ENCODE data around the gene MESP2.

Gene MESP2

DNA sequence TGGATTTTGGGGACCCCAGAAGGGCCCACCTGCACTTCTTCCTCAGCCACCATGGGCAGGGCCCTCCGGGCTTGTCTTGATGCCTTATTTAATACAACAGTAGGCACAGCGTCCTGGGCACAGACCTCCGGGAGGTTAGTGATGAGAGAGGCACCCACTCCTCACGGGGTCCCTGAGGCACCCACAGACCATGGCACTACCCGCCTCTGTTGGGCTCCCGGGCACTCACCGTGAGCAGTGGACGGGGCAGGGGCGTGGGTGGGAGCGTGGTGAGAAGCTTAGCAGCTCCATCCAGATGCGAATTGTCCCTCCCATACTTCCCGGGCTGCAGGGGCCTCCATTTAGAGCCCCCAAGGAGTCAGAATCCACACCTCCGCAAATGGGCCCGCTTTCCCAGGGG, 317 bp upstream of the MESP2 start:
- in situ Hi-C loops (cut with HindIII; ENCODE audit: low sequenced_read_pairs) = no loop called here
- DNase-seq (ENCODE audit: low read depth, low spot score) = no peak
- TF ChIP-seq, protein P1, sequence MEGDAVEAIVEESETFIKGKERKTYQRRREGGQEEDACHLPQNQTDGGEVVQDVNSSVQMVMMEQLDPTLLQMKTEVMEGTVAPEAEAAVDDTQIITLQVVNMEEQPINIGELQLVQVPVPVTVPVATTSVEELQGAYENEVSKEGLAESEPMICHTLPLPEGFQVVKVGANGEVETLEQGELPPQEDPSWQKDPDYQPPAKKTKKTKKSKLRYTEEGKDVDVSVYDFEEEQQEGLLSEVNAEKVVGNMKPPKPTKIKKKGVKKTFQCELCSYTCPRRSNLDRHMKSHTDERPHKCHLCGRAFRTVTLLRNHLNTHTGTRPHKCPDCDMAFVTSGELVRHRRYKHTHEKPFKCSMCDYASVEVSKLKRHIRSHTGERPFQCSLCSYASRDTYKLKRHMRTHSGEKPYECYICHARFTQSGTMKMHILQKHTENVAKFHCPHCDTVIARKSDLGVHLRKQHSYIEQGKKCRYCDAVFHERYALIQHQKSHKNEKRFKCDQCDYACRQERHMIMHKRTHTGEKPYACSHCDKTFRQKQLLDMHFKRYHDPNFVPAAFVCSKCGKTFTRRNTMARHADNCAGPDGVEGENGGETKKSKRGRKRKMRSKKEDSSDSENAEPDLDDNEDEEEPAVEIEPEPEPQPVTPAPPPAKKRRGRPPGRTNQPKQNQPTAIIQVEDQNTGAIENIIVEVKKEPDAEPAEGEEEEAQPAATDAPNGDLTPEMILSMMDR (IDR thresholded peaks at IDR 0.05; ENCODE audit: low read depth, low read length) = no peak
- peak overlapping the region; percentile 32 for H3K4me3 ChIP-seq (ENCODE audit: low read depth, low read length)

DNA sequence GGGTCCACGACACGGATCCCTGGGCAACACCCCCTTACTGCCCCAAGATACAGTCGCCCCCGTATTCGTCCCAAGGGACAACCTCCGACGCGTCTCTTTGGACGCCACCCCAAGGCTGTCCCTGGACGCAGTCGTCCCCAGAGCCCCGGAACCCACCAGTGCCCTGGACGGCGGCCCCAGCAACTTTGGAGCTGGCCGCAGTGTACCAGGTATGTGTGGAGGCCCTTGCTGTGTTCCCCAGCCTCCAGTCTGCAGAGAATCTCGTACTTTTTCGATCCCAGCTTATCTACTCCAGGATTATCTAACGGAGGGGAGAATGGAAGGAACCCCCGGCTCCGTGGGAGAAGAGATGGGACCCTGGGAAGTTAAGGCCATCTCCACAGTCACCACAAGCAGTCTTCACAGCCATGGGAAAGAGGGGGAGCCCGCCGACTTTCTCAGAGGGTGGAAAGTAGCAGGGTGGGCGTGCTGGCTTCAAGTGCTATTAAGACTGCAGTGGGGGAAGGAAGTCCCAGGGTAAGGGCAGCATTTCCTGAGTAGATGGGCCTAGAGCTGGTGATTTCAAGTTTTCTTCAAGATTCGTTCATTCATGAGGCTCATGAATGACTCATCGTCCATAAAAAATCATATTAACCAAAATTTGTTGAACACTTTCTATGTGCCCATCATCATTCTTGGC, 1.1 kb downstream of the MESP2 start:
- in situ Hi-C loops (cut with HindIII; ENCODE audit: low sequenced_read_pairs) = no loop called here
- H3K4me3 ChIP-seq (ENCODE audit: low read depth, low read length) = no peak overlapping the region
- TF ChIP-seq, protein P1 (IDR thresholded peaks at IDR 0.05; ENCODE audit: low read depth, low read length) = no peak
- no peak for DNase-seq (ENCODE audit: low read depth, low spot score)

DNA sequence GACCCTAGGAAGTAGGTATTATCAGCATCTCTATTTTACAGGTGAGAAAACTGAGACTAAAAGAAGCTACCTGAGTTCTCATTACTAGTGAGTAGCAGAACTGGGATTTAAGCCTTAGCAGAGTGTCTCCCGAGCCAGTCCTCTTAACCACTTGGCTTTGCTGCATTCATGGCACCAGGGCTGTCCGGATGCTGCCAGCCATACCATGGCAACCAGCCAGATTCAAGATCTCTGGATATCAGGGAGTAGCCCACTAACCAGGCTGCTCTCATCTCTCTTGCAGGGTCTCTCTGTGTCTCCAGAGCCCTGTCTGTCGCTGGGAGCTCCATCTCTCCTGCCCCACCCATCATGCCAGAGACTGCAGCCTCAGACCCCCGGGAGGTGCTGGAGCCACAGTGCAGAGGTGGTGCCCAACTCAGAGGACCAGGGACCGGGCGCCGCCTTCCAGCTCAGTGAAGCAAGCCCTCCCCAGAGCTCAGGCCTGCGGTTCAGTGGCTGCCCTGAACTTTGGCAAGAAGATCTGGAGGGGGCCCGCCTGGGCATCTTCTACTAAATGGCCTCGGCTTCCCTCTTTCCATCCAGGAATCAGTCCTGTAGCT, 1.7 kb downstream of the MESP2 start:
- no peak overlapping the region for H3K4me3 ChIP-seq (ENCODE audit: low read depth, low read length)
- TF ChIP-seq, protein P1 (IDR thresholded peaks at IDR 0.05; ENCODE audit: low read depth, low read length) = no peak
- DNase-seq (ENCODE audit: low read depth, low spot score) = no peak
- in situ Hi-C loops (cut with HindIII; ENCODE audit: low sequenced_read_pairs) = no loop called here

DNA sequence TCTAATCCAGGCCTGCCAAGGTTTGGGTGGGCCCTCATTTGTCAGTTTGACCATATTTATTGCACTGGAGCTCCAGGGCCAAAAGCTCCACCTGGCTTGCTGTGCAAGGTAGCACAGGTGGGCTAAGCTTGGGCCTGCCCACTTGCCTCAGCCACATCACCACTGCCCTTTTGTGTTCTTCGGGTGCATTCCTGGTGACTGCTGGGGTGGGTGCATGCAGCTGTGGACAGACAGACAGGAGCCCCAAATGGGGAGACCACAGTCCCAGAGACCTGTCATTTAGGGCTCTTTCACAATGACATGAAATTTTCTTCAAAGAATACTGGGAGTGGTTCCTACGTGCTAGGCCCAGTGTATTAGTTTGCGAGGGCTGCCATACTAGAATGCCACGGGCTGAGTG, 2.7 kb downstream of the MESP2 start:
- TF ChIP-seq, protein P1 (IDR thresholded peaks at IDR 0.05; ENCODE audit: low read depth, low read length) = no peak
- no peak overlapping the region for H3K4me3 ChIP-seq (ENCODE audit: low read depth, low read length)
- no peak for DNase-seq (ENCODE audit: low read depth, low spot score)
- in situ Hi-C loops (cut with HindIII; ENCODE audit: low sequenced_read_pairs) = no loop called here

DNA sequence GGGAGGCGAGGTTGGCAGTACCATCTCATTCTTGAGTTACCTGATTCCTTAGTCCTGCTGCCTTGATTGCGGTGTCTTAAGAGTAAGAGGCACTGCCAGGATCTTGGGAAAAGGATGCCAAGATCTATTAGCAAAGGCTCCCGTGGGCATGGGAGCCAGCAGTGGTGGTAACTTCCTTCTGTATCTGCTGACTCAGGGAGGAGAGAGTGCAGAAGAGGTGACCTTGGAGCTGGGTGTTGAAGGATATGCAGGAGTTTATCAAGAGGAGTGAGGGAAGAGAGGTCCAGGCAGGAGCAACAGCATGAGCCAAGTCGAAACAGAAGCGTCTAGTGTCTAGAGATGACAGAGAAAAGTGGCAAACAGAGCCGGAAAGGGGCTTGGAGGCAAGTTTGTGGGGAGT, 4.5 kb downstream of the MESP2 start:
- no peak for DNase-seq (ENCODE audit: low read depth, low spot score)
- TF ChIP-seq, protein P1 (IDR thresholded peaks at IDR 0.05; ENCODE audit: low read depth, low read length) = no peak
- H3K4me3 ChIP-seq (ENCODE audit: low read depth, low read length) = no peak overlapping the region
- in situ Hi-C loops (cut with HindIII; ENCODE audit: low sequenced_read_pairs) = no loop called here

DNA sequence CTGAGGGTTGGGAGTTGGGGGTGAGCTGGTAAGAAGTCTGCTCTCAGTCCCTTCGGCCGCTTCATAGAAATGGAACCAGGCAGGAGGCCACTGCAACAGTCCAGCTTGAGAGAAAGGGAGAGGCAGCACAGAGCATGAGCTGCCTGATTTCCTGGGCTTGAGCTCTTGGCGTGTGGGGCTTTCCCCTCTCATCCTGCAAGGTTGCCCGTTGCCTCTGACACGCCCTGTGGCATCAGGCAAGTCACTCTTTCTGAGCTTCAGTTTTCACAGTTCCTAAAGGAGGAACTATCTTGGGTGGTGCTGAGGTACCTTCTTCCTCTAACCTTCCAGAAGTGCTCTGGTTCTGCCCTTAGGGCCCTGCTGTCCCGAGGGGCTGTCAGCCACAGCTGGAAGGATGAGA, 4.9 kb downstream of the MESP2 start:
- DNase-seq (ENCODE audit: low read depth, low spot score) = no peak
- in situ Hi-C loops (cut with HindIII; ENCODE audit: low sequenced_read_pairs) = no loop called here
- no peak overlapping the region for H3K4me3 ChIP-seq (ENCODE audit: low read depth, low read length)
- TF ChIP-seq, protein P1 (IDR thresholded peaks at IDR 0.05; ENCODE audit: low read depth, low read length) = no peak
